GM21381 (cell line): ENCODE results near the gene TAC4.
"Not testable (repeated sequence)": the region's sequence is repeated elsewhere in the genome, so short reads cannot be mapped to it uniquely, and the experiment has no call there.

ENCODE experiments used
- ATAC-seq: cut with Tn5 transposase; IDR thresholded peaks from one replicate; pipeline ENCODE4 v1.9.1; 2021; ENCODE audit warnings: mild to moderate bottlenecking, moderate library complexity; ENCODE audit not compliant: unreplicated experiment

TAC4 gene

GRCh38 chr17:49843774-49844350, 4.0 kb downstream of the TAC4 start:
- ATAC-seq, result no peak

GRCh38 chr17:49842846-49843245, 5.0 kb downstream of the TAC4 start:
- no peak for ATAC-seq

DNA sequence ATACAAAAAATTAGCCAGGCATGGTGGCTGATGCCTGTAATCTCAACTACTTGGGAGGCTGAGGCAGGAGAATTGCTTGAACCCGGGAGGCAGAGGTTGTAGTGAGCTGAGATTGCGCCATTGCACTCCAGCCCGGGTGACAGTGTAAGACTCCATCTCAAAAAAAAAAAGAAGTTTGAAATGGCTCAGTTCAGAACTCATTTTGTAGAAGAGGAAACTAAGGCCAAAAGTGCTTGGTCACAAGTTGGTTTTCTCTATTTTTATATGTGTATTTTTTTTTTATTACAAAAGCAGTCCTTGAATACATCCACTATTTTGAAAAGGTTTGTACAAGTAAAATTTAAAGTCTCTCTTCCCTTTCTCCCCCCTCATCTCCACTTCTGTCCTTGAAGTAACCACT, 5.5 kb downstream of the TAC4 start:
- no peak for ATAC-seq

DNA sequence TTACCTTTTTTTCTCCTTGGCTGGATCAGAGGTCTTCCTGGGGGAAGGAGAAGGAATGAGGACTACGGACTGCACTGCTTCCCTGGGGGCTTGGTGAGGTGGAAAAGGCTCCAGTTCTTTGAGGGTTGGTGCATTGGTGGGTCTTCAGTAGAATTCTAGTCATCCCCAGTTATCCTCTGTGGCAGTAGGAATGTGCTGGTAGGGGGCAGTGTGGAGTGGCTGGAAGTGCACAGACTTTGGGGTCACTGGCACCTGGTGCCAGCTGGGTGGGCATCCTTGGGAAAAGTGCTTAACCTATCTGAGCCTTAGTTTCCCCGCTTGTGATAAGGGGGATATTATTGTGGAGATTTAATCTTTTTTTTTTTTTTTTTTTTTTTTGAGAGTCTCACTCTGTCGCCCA, 6.3 kb downstream of the TAC4 start:
- ATAC-seq, result no peak

GRCh38 chr17:49839455-49839854, 8.4 kb downstream of the TAC4 start:
- no peak for ATAC-seq

DNA sequence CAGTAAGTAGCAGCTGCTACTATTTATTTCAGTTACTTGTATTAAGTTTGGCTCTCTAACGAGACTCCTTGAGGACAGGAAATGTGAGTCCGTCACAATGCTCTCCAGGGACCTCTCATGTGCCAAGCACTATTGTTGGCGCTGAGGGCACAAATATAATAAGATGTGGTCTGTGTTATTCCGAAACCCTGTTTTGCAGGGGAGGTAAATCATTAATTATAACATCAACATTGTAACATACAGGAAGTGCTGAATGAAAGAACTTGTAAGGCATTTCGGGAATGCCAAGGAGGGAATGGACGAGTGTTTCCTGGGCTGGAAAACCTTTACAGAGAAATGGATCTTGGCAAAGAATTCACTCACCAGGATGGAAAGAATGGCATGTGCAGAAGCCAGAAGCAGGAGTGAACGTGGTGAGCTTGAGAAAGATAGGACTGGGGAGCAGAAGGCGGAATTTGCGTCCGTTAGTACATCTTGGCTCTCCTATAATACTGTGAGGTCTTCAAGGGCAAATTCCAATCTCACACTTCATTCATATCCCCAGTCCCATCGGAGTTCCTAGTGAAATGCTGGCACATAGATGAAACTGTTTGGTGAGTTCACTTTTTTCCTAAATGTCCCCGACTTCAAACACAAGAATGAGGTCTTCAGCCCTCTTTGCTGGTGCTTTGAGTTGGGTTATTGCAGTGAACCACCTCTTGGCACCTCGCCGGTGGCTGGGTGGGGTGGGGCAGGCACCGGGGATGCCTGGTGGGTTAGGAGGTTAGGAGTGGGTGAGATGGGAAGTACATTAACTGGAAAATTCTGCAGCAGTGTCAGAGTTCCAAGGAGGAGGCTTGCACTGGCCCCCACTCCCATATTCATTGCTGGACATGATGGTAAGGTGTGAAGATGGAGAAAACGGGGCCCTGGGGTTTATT, 11.5 kb downstream of the TAC4 start:
- ATAC-seq, result no peak

DNA sequence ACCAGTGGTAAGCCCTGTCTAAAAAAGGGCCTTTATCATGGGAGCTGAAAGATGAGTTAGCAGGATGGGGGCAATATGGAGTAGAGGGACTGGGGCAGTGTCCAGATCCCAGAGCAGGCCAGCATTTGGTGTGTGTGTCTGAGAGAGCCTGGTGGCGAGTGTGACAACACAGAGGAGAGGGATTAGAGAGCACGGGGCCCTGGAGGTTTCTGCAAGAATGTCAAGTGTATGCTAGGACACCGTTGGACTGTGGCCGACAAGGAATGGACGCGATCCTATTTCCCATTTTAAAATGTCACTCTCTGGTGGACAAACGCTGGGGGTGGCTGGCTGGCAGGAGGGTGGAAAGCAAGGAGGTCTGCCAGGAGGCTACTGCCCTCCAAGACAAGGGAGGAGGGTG, 12.4 kb downstream of the TAC4 start:
- no peak for ATAC-seq

DNA sequence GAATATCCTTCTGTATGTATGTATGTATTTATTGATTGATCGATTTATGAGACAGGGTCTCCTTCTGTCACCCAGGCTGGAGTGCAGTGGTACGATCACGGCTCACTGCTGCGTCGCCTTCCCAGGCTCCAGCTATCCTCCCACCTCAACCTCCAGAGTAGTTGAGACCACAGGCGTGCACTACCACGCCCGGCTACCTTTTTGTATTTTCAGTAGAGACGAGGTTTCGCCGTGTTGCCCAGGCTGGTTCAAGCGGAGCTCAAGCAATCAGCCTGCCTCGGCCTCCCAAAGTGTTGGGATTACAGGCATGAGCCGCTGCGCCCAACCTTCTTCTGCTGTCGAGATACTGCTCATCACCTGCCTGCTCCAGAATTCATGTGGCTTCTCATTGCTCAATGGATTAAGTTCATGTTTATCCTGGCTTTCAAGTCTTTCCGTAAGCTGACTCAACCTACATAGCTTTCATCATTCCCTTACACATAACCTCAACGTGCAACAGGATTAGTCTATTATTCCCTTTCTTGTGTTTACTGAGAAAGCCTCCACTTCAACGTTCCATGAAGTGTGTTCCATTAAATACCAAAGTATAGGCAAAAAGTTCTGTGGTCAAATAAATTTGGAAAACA, 13.6 kb downstream of the TAC4 start:
- ATAC-seq, result no peak

GRCh38 chr17:49832840-49833599, 14.8 kb downstream of the TAC4 start:
- ATAC-seq, result no peak

DNA sequence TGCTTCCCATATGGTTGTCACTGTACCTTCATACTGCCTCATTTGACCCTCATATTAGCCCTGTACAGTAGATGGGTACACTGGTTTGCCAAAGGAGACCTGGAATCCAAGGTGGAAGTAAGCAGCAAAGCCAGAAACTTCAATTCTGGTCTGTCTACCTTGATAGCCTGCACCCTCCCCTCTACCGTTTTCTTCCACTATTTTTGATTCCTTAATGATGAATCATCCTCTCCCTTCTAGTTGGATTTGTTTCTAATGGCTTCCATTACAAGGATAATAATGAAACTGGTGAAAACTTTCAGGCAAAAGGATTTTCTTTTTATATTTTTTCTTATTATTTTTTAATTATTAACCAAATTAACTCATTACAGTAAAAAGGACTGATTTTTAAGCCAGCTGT, 17.3 kb downstream of the TAC4 start:
- no peak for ATAC-seq

DNA sequence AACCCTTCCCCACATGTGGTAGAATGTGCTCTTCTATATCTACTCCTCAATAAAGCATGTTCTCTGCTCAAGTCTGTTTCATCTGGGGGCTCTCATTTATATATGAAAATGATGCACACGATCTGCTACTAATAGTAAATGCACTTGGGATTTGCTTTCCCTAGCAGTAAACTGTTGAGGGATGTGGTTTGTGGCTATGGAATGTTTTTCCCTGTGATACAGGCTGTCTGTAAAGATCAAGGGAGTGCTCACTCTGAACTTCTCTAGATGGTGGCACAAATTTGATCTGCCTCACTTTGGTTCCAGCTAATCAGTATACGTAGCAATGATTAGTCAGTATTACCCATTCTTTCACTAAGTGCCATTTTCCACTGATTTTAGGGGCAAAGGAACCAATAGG, 18.8 kb downstream of the TAC4 start:
- no peak for ATAC-seq

GRCh38 chr17:49828325-49828724, 19.5 kb downstream of the TAC4 start:
- not testable (repeated sequence) for ATAC-seq

GRCh38 chr17:49825645-49826044, 22.2 kb downstream of the TAC4 start:
- no peak for ATAC-seq

DNA sequence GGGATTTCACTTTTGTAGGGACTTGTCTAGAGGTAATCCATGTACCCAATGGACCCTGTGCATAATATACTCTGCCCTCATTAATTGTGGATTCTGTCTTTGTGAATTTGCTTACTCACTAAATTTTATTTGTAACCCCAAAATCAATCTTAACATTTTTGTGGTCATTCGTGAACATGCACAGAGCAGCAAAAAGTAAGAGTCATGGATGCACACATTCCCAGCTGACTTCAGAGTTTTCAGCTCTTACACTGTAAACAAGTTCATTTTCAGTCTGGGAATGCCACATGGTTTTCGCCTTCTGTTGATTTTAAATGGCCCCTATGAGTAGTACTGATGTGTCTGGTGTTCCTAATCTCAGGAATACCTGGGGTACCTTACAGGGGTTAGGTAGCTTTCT, 24.3 kb downstream of the TAC4 start:
- ATAC-seq, result no peak

DNA sequence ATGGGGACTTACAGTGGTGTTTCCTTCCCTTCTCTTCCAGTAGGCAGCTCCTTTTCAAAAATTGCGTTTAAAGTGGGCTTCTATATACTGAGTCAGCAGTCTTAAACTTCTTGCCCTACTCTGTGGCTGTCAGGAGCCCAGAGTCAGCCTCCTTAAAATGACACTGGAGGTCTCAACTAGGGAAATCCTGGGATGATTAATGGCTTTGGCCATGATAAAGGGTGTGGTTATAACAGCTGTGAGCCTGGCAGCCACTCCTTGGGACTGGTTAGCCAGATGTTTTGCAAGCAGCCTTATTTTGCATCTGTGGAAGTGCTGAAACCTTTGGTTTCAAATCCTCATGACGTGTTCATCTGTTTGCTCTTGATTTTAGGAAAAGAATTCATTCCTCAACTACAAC, 25.0 kb downstream of the TAC4 start:
- no peak for ATAC-seq

DNA sequence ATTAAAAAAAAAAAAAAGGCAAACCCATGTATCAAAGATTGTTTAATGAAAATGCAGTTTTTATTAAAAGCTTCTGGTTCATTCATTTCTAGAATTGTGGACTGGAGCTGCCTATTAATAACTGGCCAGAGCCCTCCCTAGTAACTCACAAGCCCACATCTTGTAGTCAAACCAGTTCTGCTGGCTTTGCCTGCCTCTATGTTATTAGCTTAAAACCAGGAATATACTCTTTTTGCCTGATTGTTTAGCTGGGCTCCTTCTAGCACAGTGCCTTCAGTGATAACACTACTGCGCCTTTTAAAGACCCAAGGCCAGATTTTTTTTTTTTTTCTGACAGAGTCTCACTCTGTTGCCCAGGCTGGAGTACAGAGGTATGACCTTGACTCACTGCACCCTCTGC, 26.0 kb downstream of the TAC4 start:
- no peak for ATAC-seq

GRCh38 chr17:49821466-49821865, 26.4 kb downstream of the TAC4 start:
- ATAC-seq, result no peak

DNA sequence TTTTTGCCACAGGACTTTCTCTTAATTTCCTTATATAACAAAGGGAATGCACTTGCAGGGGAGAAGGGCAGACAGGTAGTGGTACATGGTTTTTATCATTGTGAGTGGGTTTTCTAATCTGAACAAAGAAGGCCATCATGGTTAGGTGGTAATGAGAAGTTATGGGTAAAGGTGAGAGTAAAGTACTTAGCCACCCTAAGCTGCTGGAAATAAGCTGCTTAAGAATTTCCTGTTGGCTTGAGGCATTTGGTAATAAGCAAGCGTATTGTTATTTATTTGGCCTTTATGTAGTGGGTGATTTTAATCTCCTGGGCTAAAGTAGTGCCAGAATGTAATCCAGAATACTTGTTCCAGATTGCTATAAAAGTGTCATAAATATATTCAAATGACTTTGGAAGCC, 27.1 kb downstream of the TAC4 start:
- no peak for ATAC-seq

DNA sequence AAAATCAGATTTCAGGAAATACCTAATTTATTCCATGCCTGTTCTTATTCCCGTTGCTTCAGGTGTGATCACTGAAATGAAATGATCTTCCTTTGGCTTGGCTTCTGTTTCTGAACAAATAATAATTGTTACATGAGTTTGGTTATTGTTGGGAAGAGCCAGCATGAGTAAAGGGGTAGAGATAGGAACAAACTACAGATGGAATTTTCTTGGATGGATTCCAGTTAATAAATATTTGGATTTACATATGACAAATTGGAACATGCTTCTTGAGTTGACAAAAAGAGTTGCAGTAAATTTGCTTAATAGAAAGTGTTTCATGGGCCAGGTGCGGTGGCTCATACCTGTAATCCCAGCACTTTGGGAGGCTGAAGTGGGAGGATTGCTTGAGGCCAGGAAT, 28.2 kb downstream of the TAC4 start:
- ATAC-seq, result no peak

- ATAC-seq, result no peak
Observed at GRCh38 chr17:49819138-49819537, 28.7 kb downstream of the TAC4 start.

- no peak for ATAC-seq
Observed at GRCh38 chr17:49817993-49818392, 29.9 kb downstream of the TAC4 start.
